ENCODE measurements around the gene PDIA5.

The PDIA5 gene

DNA sequence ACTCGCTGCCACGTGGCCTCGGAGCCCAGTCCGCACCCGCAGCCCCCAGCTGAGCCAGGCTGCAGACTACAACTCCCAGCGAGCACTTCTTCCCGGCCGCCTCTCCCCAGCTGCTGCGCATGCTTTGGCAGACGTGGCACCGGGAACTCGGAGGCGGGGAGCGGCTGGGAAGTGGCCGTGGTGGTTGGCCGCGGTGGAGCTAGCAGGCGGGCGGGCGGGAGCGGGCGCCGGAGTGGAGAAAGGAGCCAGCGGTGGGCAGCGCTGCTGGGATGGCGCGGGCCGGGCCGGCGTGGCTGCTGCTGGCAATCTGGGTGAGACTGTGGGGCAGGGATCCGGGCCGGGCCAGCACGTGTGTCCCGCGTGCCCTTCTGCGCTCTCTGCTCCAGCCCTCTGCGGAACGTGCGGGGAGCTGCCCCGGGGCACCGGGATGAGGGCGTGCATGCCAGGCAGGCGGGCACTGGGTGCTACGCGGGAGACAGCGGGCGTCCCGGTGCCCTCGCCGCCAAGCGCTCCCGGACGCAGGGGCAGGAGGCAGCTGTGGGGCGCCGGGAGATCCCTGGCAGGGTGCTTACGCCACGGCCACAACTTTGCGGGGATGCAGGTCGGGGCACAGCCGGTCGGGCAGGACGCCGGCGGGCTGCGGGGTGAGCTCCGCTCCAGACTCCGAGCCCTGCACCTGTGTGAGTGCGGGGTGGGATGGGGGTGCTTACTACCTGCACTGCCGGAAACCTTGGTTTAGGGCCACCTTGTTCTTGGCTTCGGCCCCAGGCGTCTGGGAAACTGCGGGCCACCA is at the start of gene PDIA5:
PDIA5 (plus strand) TSS at position 130 of the 793 bp plus-strand sequence; CDS start at position 270, 140 bp downstream.
- in situ Hi-C loops (cut with MboI; ENCODE audit: low sequenced_read_pairs), result no loop called here

DNA sequence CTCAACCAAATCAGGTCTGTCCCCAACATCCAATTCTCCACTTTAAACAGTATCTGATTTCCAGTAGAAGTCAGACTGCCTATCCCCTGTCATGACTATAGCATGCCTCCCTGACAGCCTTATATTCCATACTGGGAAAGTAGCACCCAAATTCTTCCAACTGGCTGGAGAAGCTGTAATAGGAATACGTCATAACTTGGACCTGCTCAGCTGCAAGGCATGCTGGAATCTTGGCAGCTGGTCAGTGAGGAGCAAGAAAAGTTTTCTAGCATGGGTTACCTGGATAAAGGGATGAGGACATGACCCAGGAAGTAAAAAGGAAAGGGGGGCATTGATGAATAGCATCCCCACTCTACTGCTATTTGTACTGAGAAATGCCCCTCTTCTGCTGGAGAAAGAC is 48.1 kb upstream of the PDIA5 start:
- in situ Hi-C loops (cut with MboI; ENCODE audit: low sequenced_read_pairs), result no loop called here

DNA sequence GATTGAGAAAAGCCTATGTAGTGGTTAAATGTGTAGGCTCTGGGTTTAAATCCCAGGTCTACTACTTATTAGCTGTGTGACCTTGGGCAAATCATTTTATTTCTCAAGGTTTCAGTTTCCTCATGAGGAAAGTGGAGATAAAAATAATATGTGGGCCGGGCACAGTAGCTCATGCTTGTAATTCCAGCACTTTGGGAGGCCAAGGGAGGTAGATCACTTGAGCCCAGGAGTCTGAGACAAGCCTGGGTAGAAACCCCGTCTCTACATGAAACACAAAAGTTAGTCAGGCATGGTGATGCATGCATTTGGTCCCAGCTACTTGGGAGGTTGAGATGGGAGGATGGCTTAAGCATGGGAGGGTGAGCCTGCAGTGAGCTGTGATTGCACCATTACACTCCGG is 47.7 kb upstream of the PDIA5 start:
- in situ Hi-C loops (cut with MboI; ENCODE audit: low sequenced_read_pairs), result no loop called here

DNA sequence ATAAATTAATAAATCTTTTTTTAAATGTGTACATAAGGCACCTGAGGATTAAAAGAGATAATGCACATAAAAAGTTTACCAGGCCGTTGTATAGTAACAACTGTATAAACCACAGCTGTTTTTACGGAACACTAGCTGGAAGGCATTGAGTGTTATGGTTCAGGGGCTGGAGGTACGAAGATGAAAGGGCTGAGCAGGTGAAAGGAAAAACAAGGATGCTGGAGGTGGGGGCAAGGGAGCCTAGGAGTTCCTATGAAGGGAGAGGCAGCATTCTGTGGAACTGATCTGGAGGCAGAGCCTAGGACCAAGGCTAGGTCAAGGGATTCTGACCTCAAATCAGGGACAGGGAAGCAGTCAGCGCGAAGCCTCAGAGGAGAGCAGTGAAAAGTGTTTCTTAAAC is 47.2 kb upstream of the PDIA5 start:
- in situ Hi-C loops (cut with MboI; ENCODE audit: low sequenced_read_pairs), result no loop called here

DNA sequence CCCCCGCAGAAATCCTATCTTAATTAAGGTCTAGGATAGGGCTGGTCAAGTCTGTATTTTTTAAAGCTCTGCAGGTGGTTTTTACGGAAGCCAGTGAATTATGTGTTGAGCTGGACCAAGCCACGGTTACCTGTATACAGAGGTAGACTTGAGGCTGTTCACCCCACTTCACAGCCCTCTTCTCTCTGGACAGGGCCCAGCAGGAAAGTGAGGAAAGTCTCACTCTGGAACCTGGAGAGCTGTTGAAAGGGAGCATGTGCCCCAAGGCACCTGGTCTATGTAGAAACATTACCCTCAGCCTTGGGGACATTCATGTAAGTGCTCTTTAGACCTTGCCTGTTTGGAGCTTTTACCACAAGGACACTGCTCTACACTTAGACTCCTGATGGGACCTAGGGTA is 46.1 kb upstream of the PDIA5 start:
- in situ Hi-C loops (cut with MboI; ENCODE audit: low sequenced_read_pairs), result no loop called here

DNA sequence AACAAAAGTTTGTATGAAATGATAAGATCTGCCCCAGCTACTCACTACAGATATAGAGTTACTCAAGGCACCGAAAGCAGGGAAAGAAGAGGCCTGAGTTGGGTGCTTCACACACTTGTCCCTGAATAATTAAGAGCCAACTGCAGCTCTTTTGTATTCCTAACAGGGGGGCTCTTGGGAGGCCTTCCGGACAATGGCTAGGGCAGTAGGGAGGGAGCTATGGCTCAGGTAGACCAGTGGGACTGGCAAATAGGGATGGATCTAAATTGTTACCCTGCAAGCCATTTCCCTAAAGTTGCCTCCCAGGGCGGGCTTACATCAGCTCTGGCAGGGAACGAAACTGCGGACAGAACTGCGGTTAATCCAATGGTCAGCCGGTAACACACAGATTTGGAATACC is 45.4 kb upstream of the PDIA5 start:
- in situ Hi-C loops (cut with MboI; ENCODE audit: low sequenced_read_pairs), result no loop called here

DNA sequence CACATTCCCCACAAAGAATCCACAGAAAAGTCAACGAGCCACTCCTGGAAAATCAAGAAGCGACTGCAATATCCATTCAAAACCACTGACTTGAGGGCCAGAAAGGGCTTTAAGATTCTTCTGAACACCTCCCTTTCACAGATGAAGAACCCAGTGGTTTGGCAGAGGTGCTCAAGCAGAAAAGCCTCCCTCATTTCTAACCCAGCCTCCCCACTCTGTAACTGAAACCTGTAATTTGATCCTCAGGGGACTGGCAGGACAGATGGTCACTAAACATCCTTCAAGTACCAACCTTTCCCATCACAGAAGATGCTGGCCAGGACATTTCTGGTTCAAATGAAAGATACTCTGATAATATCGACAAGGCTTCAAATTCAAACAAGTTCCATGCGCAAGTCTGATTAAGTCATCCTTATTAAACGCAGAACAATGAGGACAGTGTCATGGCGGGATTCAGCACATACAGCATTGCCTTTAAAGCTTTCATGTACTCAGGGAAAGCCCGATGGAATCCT is 44.8 kb upstream of the PDIA5 start:
- in situ Hi-C loops (cut with MboI; ENCODE audit: low sequenced_read_pairs), result no loop called here

DNA sequence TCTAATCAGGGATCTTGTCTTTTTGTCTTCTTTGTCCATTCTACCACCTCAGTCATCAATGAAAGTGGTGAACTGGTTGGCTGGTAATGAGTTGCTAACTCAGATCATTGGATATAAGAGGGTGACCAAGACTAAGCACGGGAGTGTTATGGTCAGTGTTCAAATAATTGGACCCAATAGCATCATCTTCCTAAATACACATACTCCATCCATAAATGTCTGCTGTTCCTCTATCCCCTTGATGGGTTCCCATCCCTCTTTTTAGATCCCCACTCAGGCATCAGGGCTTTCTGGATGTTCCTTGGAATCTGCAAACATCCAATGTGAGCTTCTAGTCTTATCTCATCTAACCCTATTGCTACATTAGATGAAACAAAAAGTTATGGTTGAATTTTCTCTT is 42.8 kb upstream of the PDIA5 start:
- in situ Hi-C loops (cut with MboI; ENCODE audit: low sequenced_read_pairs), result no loop called here

DNA sequence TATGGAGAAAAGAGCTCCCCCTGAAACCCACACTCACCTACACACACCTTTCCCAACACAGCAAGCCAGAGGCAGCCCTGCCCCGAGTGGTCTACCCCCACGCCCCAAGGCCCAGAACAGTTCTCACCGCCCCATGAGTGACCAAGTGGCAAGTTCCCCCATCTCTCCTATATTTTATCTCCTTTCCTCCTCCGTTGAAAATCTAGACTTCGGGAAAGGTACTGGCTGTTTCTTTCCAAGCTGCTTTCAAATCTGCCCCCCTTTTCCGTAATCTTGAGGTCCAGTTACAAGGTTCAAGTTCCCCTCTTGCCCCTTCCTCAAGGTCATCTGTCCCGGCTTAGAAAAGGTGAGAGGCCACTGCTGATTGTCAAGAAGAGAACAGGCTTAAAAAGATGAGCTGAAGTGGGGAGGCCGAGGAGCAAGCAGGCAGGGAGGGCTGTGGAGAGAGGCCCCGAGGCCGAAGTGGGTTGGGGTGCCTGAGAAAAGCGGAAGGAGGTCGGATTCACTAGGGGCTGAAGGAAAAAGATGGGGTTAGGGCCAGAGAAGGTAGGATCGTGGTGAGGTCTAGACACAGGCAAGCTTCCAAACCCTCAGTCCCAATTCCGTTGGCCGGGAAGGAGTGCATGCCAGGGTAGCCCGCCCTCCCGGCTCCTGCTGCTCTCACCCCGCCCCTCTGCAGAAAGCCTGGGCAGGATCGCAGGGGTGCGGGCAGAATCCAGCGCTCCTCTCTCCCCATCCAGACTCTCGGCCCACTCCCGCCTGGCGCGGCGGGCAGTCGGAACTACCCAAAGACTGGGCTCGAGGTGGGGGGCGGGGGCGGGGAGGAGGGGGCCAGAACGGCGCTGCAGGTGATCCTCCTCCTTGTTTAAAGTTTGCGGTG is 40.9 kb upstream of the PDIA5 start:
- in situ Hi-C loops (cut with MboI; ENCODE audit: low sequenced_read_pairs), result no loop called here

DNA sequence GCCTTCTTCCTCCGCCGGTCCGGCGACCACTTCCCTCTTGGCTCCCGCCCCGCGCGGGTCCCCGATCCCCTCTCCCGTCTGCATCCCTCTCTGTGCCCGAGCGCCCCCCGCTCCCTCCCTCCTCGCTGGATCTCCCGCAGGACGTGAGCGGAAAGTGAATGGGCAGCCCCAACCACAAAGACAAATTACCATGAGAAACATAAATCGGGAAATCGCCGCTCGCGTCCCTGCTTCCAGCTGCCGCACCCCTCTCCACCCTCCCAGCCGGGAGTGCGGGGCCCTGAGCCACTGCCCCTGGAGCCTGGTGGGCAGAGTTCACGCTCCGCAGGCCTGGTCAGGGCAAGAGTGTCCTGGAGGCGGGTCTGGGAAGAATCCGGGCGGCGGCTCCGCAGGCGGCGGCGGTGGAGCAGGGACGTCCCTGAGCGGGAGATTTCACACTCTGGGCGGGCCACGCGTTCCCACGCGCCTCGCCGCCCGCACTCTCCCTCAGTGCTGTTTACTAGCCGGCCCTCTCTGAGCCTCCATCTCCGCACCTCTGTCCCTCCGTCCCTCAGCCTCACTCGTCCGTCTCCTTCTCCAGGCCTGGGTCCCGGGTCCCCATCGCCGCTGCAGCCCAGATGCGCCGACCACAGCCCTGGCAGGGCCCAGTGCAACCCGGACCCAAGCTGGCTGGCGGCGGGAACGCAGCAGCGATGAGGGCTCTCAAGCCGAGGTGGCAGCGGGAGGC is 40.1 kb upstream of the PDIA5 start:
- in situ Hi-C loops (cut with MboI; ENCODE audit: low sequenced_read_pairs), result no loop called here

DNA sequence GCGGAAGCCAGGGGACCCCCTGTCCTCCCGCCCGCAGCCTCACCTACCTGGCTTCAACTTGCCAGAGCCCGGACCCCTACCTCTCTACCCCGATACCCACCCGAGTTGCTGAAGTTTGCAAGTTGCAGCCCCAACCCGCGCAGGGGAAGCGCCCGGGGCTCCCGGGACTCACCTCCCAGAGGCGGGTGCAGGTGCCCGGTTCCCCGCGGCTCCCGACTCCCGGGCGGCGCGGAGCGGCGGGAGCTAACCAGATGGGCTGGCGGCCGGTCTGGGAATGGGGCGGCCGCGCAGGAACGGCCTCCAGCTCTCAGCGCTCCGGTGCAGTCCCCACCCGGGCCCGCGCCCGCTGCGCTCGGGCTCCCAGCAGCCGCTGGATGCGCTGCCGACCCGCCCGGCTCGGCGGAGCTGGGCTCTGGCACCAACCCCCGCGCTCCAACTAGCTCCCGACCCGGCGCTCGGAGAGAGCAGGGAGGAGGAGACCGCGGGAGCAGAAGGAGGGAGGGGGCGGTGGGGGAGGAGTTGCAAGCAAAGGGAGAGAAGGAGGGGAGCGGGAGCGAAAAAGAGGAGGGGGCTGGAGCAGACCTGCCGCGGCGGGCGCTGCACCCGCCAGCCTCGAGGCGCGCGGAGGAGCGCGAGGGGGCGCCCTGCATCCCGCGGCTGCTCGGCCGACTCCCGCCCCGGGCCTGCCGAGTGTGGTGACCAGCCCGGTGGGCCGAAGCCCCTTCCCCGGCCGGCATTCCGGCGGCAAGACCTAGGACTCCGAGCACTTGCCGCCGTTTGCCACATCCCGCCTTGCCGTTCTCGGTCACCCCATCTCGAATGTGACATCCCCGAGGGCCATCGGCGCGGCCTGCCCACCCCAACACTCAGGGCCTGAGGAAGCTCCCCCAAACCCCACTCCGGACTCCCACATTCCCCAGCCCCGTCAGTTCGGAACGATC is 39.3 kb upstream of the PDIA5 start, which contains the start of gene SEMA5B:
SEMA5B (minus strand) TSS at position 472 of the 941 bp plus-strand sequence. CDS start 66,500 bp downstream, outside the sequence.
- in situ Hi-C loops (cut with MboI; ENCODE audit: low sequenced_read_pairs), result no loop called here

DNA sequence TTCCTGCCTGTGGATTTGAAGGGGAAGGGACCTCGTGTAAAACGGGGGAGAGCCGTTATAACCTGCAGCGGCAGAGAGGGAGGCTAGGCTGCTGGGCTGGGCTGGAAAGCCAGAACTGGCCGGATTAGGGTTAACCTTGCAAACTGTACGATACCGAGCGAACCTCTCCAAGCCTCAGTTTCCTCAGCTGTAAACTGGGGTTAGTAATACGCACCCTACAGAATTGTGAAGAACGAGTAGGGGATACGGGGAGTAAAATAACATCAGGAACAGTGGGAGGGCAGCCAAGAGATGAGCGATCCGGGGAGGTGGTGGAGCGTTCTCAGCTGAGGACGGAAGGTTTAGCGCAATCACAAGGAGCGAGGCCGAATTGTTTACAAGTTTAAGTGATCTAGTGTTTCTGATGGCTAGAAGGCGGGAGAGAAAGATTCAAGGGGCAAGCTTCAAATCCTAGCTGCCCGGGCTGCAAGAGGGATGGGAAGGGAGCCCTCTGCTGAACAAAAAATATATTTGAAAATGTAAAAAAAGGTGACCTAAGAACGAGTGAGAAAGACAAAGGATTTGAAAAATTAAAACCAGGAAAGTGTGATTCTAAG is 38.5 kb upstream of the PDIA5 start:
- in situ Hi-C loops (cut with MboI; ENCODE audit: low sequenced_read_pairs), result no loop called here

DNA sequence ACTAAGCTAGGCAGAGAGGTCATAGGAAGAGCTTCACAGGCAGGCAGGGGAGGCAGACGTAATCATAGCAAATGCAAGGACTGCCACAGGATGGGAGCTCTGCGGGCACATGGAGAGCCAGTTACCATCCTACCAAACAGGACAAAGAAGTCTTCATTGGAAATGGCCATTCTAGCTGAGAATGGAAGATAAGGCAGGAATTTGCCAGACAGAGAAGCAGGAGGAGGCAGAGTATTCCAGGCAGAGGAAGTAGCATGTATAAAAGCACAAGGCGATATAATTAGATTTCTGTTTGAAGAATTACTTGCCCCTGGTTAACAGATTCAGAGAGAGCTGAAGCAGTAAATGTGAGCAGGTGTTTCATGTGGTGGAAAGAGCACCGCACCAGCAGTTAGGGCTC is 35.8 kb upstream of the PDIA5 start:
- in situ Hi-C loops (cut with MboI; ENCODE audit: low sequenced_read_pairs), result no loop called here

DNA sequence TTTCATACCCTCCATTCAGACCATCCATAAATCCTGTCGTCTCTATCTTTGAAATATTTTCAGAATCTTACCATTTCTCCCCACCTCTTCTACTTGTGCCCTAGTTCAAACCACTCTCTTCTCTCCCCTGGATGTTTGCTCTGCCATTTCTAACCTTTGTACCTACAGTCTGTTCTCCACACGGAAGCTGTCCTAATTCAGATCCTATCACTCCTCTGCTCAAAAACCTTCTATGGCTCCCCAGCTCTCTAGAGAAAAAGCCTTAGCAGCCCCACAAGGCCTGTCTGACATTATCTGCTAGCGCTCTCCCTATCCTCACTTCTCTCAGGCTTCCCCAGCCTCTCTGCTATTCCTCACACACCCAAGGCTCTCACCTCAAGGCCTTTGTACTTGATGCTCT is 34.8 kb upstream of the PDIA5 start:
- in situ Hi-C loops (cut with MboI; ENCODE audit: low sequenced_read_pairs), result no loop called here

DNA sequence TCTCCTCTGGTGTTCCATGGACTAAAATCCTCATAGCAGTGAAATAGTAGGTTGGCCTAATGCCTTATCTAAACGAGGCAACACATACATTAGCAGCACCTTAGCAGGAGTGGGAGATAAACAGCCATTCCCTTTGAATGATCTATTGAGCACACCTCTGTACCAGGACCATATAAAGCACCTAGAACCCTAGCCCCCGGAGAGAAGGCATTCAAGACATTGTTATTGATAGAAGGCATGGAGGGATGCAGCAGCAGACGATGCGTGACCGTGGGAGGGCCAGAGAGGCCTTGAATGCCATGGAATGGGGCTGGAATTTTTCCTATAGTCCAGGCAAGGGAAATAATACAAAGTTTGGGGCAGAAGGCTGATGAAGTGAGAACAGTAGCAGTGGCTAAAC is 32.7 kb upstream of the PDIA5 start:
- in situ Hi-C loops (cut with MboI; ENCODE audit: low sequenced_read_pairs), result no loop called here

DNA sequence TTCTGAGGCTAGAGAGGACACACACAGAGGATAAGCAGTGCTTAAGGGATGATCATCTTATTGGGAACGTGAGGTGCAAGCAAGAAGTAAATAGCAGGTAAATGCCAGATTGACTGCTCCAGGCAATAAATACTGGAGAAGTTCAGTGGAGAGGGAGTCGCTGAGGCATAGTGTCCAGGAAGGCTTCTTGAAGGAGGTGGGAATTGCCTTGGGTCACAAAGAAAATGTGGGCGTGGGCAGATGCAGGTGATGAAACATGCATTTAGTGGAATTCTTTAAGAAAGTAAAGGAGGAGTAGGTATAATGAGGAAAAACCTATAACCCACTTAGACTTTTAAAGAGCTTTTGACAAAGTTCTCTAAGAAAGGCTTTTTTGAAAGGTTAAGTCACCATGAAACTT is 31.8 kb upstream of the PDIA5 start:
- in situ Hi-C loops (cut with MboI; ENCODE audit: low sequenced_read_pairs), result no loop called here

DNA sequence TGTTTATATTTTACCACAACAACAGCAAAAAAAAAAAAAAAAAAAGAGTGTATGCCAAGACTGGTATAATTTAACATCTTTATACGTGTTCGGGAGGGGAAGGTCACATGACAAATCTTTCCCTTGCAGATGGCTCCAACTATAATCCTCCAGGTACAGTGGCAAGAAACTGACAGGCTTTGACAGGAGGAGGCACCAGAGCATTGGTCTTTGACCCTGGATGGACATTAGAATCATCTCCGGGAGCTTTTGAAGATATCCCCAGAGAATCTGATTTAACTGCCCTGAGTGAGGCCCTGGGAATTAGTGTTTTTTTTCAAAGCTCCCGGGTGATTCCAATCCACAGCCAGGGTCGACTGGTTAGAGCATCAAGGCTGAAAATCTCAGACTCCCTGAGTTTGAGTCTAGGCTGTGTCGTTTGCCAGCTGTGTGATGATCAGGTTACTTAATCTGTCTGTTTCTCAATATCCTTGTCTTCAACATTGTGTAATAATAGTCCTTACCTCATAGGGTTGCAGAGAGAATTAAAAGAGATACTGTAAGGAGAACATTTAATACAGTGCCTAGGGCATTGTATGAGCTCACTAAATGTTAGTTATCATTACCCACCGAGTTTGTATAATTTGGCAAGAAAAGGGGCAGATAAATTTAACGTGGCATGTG is 30.3 kb upstream of the PDIA5 start:
- in situ Hi-C loops (cut with MboI; ENCODE audit: low sequenced_read_pairs), result no loop called here

DNA sequence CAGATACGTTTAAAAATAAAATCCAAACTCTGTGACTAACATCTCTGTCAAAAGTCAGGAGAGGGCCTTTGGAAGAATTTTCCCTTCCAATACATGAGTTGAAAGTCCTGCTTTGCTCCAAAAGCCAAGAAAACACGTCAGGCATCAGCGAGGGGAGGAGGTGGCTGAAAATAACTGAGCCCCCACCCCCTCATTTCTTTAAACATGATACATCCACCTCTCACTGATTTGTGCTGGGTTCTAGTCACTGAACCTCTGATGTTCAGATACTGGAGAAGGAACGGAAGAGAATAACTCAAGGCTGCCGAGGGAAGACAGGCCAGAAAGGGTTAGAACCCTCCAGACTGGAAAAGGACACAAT is 29.8 kb upstream of the PDIA5 start:
- in situ Hi-C loops (cut with MboI; ENCODE audit: low sequenced_read_pairs), result no loop called here

DNA sequence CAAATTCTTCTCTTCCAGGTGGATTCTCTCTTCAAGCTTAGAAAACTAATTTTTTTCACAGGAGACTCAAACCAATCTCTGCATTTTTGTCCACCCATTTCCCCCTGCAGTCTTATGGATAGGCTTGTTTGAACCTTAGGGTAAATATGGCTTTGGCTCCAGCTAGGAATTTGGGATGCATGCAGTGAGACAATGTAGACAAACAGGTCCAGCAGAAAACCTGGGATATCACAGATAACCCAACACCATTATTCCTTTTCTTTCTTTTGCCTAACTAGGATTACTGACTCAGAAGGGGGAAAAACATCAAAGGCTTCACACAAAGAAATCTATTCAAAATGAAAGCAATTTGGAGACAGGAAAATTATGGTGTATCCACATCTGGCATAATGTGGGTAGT is 28.1 kb upstream of the PDIA5 start:
- in situ Hi-C loops (cut with MboI; ENCODE audit: low sequenced_read_pairs), result no loop called here
